M059J (cell line): ENCODE results near the gene SIGLEC1. TPM values are rescaled to one million over a fixed set of nuclear protein-coding genes. Genes with fewer than 3 reads are reported as not detected.

Experiments used
- DNase-seq: peaks from one replicate; pipeline ENCODE4 v3.0.0-alpha.2; 2012; ENCODE audit warnings: low read depth
- total RNA-seq: library from RNA; depleted of rRNA; stranded (reverse); fragments of >200 nt; shearing (Covaris generic); gene quantifications from 2 replicates; pipeline ENCODE4 v1.2.3, GENCODE V29; 2014

The SIGLEC1 gene
- total RNA-seq, 1 experiment from 2014 or later, result not detected

- DNase-seq, result no peak
Measured at GRCh38 chr20:3728876-3729275, 16.5 kb upstream of the SIGLEC1 start.

GRCh38 chr20:3728354-3728753, 16.0 kb upstream of the SIGLEC1 start:
- DNase-seq, result no peak

GRCh38 chr20:3727401-3728021, 15.1 kb upstream of the SIGLEC1 start:
- peak; percentile 54 for DNase-seq

DNA sequence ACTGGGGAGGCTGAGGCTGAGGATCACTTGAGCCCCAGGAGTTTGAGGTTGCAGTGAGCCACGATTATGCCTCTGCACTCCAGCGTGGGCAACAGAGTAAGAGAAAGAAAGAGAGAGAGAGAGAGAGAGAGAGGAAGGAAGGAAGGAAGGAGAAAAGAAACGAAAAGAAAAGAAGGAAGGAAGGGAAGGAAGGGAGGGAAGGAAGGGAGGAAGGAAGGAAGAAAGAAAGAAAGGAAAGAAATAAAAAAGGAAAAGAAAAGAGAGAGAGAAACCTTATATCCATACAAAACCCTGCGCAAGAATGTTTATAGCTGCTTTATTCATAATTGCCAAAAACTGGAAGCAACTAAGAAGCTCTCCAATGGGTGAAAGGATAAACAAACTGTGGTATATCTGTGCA, 12.0 kb upstream of the SIGLEC1 start:
- no peak for DNase-seq

DNA sequence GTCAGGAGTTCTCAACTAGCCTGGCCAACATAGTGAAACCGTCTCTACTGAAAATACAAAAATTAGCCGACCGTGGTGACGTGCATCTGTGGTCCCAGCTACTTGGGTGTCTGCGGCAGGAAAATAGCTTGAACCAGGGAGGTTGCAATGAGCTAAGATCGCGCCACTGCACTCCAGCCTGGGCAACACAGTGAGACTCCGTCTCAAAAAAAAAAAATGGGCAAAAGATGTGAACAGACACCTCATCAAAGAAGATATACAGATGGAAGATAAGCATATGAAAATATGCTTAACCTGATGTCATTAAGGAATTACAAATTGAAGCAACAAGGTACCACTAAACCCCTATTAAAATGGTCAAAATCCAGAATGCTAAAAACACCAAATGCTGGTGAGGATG, 10.9 kb upstream of the SIGLEC1 start:
- no peak for DNase-seq

DNA sequence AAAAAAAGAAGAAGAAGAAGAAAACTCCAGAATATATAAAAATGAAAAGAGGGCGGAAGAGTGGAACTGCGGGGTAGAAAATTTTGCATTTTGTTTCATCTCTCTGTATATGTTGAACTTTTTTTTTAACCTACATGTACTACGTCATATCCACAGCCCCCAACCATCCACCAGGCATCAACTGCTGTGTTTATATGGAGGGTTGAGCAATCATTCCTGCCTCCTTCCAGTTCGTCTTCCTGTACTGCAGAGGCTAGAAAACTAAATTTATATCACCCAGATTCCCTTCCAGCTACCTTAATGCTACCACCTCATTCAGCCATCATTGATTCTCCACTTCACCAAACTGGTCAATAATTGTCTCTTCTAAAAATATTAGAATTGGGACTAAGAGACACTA, 9.5 kb upstream of the SIGLEC1 start:
- no peak for DNase-seq

GRCh38 chr20:3720626-3721025, 8.2 kb upstream of the SIGLEC1 start:
- no peak for DNase-seq

DNA sequence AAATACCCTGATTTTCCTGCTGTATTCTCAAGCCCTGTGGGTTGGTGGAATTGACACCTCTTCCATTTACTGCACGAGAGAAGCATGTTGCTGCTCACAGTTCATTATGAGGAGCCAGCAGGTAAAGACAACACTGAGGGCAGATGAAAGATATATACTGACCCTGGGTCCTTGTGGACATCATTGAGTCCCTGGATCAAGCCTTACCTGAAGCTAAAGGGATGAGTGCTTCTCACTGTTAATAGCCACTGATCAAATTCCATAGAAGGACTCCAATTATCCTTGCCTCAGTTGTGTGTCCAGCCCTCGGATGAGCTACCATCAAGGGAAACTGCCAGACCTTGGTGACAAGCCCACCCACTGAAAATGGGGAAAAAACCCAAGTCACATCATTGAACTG, 7.7 kb upstream of the SIGLEC1 start:
- no peak for DNase-seq

GRCh38 chr20:3719046-3719445, 6.6 kb upstream of the SIGLEC1 start:
- DNase-seq, result no peak

- DNase-seq, result peak; percentile 58
Measured at GRCh38 chr20:3716195-3716834, 3.9 kb upstream of the SIGLEC1 start.

DNA sequence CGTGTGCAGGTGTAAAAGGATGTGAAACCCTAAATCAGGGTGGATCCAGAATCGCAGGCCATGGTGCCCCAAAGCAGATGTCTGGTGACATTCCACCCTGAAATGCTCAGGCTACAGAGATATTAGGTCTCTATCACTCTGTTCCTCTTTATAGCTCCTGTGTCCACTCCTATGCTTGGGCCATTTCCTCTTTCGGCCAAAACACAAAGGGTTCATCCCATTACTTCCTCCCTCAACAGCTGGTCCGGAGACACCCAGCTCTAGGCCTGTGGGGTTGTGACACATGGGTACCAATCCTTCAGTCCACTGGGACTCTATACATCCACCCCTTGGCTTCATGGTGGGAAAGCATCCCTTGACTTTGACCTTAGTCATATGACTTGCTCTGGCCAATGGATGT, 1.7 kb upstream of the SIGLEC1 start:
- no peak for DNase-seq

GRCh38 chr20:3711484-3711941, 887 bp downstream of the SIGLEC1 start:
- DNase-seq, result no peak

GRCh38 chr20:3710703-3711483, 1.5 kb downstream of the SIGLEC1 start:
- DNase-seq, result peak; percentile 54

DNA sequence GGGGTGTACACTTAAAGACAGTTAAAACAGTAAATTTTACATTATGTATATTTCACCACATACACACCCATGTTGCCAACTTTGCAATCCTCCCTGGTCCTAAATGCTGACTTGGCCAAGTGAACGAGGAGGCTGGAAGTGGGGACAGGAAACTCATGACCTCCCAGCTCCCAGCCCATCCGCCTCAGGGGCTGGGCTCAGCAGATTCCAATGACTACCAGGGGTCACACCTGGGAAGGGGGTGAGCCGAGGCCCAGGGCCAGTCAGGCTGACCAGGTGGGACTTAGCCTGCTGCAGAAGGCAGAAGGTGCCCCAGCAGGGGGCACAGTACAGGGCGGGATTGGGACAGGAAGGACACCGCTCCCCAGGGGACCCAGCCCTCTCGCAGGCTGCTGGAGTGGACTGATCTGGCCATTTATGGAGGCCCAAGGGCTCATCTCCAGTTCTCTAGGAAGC, 2.4 kb downstream of the SIGLEC1 start:
- no peak for DNase-seq

DNA sequence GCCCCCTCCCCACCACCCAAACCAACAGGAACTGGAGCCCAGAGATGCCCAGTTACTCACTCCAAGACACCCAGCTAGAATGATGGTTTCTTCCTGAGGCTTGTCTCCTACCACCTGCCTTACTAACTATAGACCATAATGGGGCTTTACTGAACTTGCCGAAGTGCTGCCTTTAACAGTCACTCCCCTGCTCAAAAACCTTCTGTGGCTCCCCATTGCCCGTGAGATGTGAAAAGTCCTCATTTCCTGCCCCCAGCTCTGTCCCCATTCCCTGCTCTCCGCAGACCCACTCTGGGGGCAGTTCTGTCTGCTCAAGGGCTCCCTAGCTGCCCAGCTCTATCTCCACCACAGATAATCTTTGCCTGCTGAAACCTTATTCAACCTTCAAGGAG, 4.9 kb downstream of the SIGLEC1 start:
- DNase-seq, result no peak

GRCh38 chr20:3706774-3707507, 5.5 kb downstream of the SIGLEC1 start:
- peak; percentile 72 for DNase-seq

- DNase-seq, result no peak
Measured at GRCh38 chr20:3705970-3706739, 6.2 kb downstream of the SIGLEC1 start.

DNA sequence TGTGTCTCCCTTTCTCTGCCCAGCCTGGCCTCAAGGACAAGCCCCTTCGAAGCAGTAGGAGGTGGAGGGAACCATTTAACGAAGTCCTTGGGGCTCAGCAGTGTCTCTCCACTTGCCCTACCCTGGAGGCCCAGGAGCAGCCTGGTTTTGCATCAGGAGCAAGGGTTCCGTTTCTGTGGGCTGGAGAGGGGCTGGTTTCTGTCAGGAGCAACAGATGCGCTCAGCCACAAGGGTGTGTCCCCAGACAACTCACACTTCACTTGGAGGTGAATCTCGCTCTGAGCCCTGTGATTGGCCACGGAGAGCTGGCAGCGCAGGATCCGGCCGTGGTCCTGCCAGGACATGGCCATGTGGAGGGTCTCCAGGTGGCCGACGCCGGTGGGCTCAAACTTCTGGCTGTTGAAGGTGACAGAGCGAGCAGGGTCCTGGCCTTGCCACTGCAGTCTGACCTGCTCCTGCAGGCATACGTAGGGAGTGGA, 6.9 kb downstream of the SIGLEC1 start:
- no peak for DNase-seq

- DNase-seq, result no peak
Measured at GRCh38 chr20:3704087-3704486, 8.3 kb downstream of the SIGLEC1 start.

DNA sequence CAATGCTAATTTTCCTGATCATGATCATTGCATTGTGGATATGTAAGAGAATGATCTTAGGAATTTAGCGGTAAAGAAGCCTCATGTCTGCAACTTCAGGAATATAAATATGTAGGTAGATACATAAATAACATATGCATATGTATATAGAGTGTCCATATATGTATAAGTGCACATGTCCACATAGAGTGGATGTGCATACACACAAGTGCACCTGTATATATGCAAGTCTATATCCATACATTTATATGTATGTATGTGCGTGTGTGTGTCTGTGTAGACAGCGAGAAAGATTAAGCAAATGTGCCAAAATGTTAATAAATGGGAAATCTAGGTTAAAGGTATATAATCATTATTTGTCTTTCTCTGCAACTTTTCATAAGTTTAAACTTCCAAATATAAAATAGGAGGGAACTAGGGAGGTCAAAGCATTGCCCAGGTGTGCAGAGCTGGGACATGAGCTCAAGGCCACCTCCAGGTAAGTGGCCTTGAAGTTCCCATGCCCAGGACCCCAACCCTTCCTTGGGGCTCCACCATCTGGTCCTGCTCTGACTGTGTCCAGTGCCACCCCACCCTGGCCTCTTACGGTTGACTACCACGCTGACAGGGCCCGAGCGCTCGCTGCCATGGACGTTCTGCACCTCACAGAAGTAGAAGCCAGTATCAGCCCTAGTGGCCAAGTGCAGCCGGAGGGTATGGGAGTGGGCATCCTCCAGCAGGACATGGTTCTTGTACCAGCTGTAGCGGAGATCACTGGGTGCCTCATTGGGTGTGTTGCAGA, 9.6 kb downstream of the SIGLEC1 start:
- DNase-seq, result no peak
